GM23338 (cell line): ENCODE results near the gene NFYA. TPM values are rescaled to one million over a fixed set of nuclear protein-coding genes. Genes with fewer than 3 reads are reported as not detected.

Experiments
- ATAC-seq: fragments of 200-7000 bp; cut with Tn5 transposase; 3 replicates; pipeline ENCODE4 v1.9.1; 2020
- DNase-seq: peaks from one replicate; pipeline ENCODE4 v3.0.0-alpha.2; 2015; ENCODE audit warnings: low spot score
- H2AFZ ChIP-seq: fragments of 200-600 bp; sonication (generic); 2 replicates; pipeline ENCODE4 v1.8.0; 2016; ENCODE audit warnings: antibody characterized with exemption, mild to moderate bottlenecking, moderate library complexity
- H3F3A ChIP-seq: fragments of 200-600 bp; sonication (generic); replicated peaks from 2 replicates; pipeline ENCODE4 v1.8.0; 2017; ENCODE audit warnings: antibody characterized with exemption, mixed run types, low read depth
- H3K27ac ChIP-seq: fragments of 200-600 bp; sonication (generic); 2 replicates; pipeline ENCODE4 v1.6.1; 2016; ENCODE audit warnings: low read depth
- H3K27me3 ChIP-seq: fragments of 200-600 bp; sonication (generic); 2 replicates; pipeline ENCODE4 v1.8.0; 2016; ENCODE audit warnings: mild to moderate bottlenecking, mixed run types, moderate library complexity; ENCODE audit not compliant: insufficient read depth
- H3K36me3 ChIP-seq: fragments of 200-600 bp; sonication (generic); 2 replicates; pipeline ENCODE4 v1.8.0; 2016; ENCODE audit warnings: mild to moderate bottlenecking; ENCODE audit not compliant: insufficient read depth
- H3K4me1 ChIP-seq: fragments of 200-600 bp; sonication (generic); 2 replicates; pipeline ENCODE4 v1.8.0; 2016; ENCODE audit warnings: mild to moderate bottlenecking, moderate library complexity; ENCODE audit not compliant: insufficient read depth
- H3K4me2 ChIP-seq: fragments of 200-600 bp; sonication (generic); 2 replicates; pipeline ENCODE4 v1.7.1; 2017; ENCODE audit warnings: mixed run types
- H3K4me3 ChIP-seq: fragments of 200-600 bp; sonication (generic); 2 replicates; pipeline ENCODE4 v1.6.1; 2016; ENCODE audit warnings: mixed run types
- H3K79me2 ChIP-seq: fragments of 200-600 bp; sonication (generic); replicated peaks from 2 replicates; pipeline ENCODE4 v1.8.0; 2017; ENCODE audit warnings: mild to moderate bottlenecking; ENCODE audit not compliant: insufficient read depth
- H3K9me2 ChIP-seq: fragments of 200-600 bp; sonication (generic); 2 replicates; pipeline ENCODE4 v1.8.0; 2017; ENCODE audit not compliant: insufficient read depth
- H4K20me1 ChIP-seq: fragments of 200-600 bp; sonication (generic); replicated peaks from 2 replicates; pipeline ENCODE4 v1.8.0; 2017; ENCODE audit warnings: mild to moderate bottlenecking; ENCODE audit not compliant: insufficient read depth
- H3K27ac Mint-ChIP-seq: 2 replicates; pipeline ENCODE4 v1.8.0; 2020; ENCODE audit warnings: inconsistent platforms, mild to moderate bottlenecking, moderate library complexity, mixed read lengths
- H3K27me3 Mint-ChIP-seq: 3 replicates; pipeline ENCODE4 v1.8.0; 2022; ENCODE audit warnings: low read depth, mild to moderate bottlenecking, moderate library complexity, mixed read lengths, inconsistent platforms; ENCODE audit not compliant: insufficient read depth, poor library complexity
- H3K36me3 Mint-ChIP-seq: 3 replicates; pipeline ENCODE4 v1.8.0; 2021; ENCODE audit warnings: low read depth, mild to moderate bottlenecking, inconsistent platforms, moderate library complexity, mixed read lengths
- H3K4me1 Mint-ChIP-seq: 3 replicates; pipeline ENCODE4 v1.8.0; 2020; ENCODE audit warnings: mild to moderate bottlenecking, inconsistent platforms, mixed read lengths
- H3K4me3 Mint-ChIP-seq: 3 replicates; pipeline ENCODE4 v1.8.0; 2021; ENCODE audit warnings: moderate library complexity, mild to moderate bottlenecking, inconsistent platforms, mixed read lengths
- H3K9me3 Mint-ChIP-seq: 3 replicates; pipeline ENCODE4 v1.8.0; 2020; ENCODE audit warnings: moderate library complexity, mild to moderate bottlenecking, inconsistent platforms, mixed read lengths
- CTCF ChIP-seq, 2 experiments: fragments of 200-600 bp in 1 of 2; sonication (generic) in 1 of 2; conservative IDR thresholded peaks; 2 replicates each; pipeline versions ENCODE4 v1.5.1 to v1.6.1; 2016 to 2017; ENCODE audit warnings: antibody characterized with exemption in 2 of 2, low read depth in 2 of 2, mild to moderate bottlenecking in 2 of 2, moderate library complexity in 1 of 2
- EZH2phosphoT487 ChIP-seq: fragments of 200-600 bp; sonication (generic); IDR thresholded peaks from one replicate; pipeline ENCODE4 v1.8.1; 2018; ENCODE audit warnings: antibody characterized with exemption; ENCODE audit not compliant: unreplicated experiment
- REST ChIP-seq: IDR thresholded peaks from one replicate; pipeline ENCODE4 v1.6.1; 2018; ENCODE audit warnings: antibody characterized with exemption; ENCODE audit not compliant: unreplicated experiment
- ZNF462 ChIP-seq: fragments of 250-450 bp; sonication (Bioruptor Pico); IDR thresholded peaks from 2 replicates; pipeline ENCODE4 v1.5.0; 2020; ENCODE audit warnings: mild to moderate bottlenecking, moderate library complexity
- polyA plus RNA-seq: library from polyadenylated mRNA; unstranded; fragments of >200 nt; fragmentation: Nextera tagmentation; extraction: Ambion mirVana; gene quantifications from 2 replicates; pipeline ENCODE4 v1.2.1, GENCODE V29; 2016
- total RNA-seq: library from RNA; depleted of rRNA; stranded (reverse); fragments of >200 nt; shearing (Covaris generic); gene quantifications from 2 replicates; pipeline ENCODE4 v1.2.3, GENCODE V29; 2014
- TF ChIP-seq, protein P1 (sequence below): IDR thresholded peaks from 2 replicates; pipeline ENCODE4 v1.6.1; 2016; ENCODE audit warnings: antibody characterized with exemption

Gene NFYA
- total and polyA plus RNA-seq, 2 experiments from 2014 or later: 10.8 to 39.1 TPM

- no peak for TF ChIP-seq ZNF462 (CRISPR knock-in tag)
These were observed 35.5 kb upstream of the NFYA start (continued) for GRCh38 chr6:41037107-41037900.

DNA sequence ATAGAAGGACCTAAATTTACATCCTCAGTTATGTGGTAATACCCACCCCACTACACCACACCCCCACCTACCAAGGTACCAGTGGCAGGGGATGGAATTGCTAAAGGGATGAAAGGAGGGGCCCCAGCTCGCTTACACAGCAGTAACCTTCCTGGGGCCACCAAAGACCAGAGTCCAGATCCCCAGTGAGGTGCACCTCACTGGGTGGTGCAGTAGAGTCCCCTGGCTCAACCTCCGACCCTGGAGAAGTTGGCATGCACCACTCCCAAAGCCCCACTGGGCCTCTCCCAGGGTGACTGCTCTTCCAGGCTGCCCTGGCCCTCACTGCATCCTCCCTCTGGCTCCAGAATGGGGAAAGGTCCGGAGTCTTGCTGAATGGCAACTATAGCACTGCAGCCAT is 34.6 kb upstream of the NFYA start:
- no peaks in the 10 kb centered on the region for H3K36me3 Mint-ChIP-seq
- Histone ChIP-seq H3K4me1 (no peaks in the 10 kb centered on the region; the same call in 1 of the 2 replicates), H2AFZ (no peak overlapping the region), H3K9me2 (no peaks in the 10 kb centered on the region), H4K20me1 (no peaks in the 10 kb centered on the region), H3K79me2 (no peaks in the 10 kb centered on the region), H3K4me3 (no peak overlapping the region), H3K4me2 (no peak overlapping the region), H3F3A (no peaks in the 10 kb centered on the region), H3K27me3 (no peaks in the 10 kb centered on the region), H3K36me3 (no peaks in the 10 kb centered on the region; the same call in 1 of the 2 replicates), H3K27ac (no peak overlapping the region)
- no peak overlapping the region for H3K27ac Mint-ChIP-seq
- ATAC-seq (no peak), DNase-seq (no peak)
- H3K4me1 Mint-ChIP-seq: peaks cover 13% of the 10 kb centered on the region
- no peaks in the 10 kb centered on the region for H3K9me3 Mint-ChIP-seq
- H3K4me3 Mint-ChIP-seq: no peak overlapping the region
- peaks cover 5% of the 10 kb centered on the region for H3K27me3 Mint-ChIP-seq
- TF ChIP-seq, protein P1, sequence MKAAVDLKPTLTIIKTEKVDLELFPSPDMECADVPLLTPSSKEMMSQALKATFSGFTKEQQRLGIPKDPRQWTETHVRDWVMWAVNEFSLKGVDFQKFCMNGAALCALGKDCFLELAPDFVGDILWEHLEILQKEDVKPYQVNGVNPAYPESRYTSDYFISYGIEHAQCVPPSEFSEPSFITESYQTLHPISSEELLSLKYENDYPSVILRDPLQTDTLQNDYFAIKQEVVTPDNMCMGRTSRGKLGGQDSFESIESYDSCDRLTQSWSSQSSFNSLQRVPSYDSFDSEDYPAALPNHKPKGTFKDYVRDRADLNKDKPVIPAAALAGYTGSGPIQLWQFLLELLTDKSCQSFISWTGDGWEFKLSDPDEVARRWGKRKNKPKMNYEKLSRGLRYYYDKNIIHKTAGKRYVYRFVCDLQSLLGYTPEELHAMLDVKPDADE: no peak
- TF ChIP-seq REST (no peak), CTCF (conservative IDR thresholded peaks at IDR 0.05; ENCODE audit: low read depth in 2 of 2) (no peak), EZH2phosphoT487 (no peak)
